ENCODE measurements around the gene CHML. TPM values are rescaled to one million over a fixed set of nuclear protein-coding genes. Genes with fewer than 3 reads are reported as not detected.
"Not testable (repeated sequence)": the region's sequence is repeated elsewhere in the genome, so short reads cannot be mapped to it uniquely, and the experiment has no call there.

Gene CHML
- total RNA-seq = 10 to 100 TPM in 3 of 6 donors, 1 to 10 TPM in 3; 5.2 to 15.5 (median 11.8) TPM

- ATAC-seq (ENCODE audit: low FRiP score in 2 of 2) = peak; percentile 98
- peak; percentile 94 to 100 for DNase-seq
- TF ChIP-seq EP300 (IDR thresholded peaks at IDR 0.05) = no peak
- peak in 3 of 6 experiments; percentile 11 to 46 (median 26) for TF ChIP-seq CTCF (IDR thresholded peaks at IDR 0.05)
- TF ChIP-seq POLR2A (IDR thresholded peaks at IDR 0.05) = peak in 3 of 4 donors; percentile 73 to 92 (median 92)
- TF ChIP-seq POLR2AphosphoS5 (IDR thresholded peaks at IDR 0.05) = peak in 1 of 2 donors; percentile 69
- Histone ChIP-seq H3K36me3 (peaks cover 0 to under 1% (median 0%) of the 10 kb centered on the region in 4 donors), H3K27me3 (no peaks in the 10 kb centered on the region), H3K9me3 (no peaks in the 10 kb centered on the region), H3K4me3 (peak within 1 kb of the TSS; percentile 77 to 95 (median 86)), H3K4me1 (peaks cover 12 to 25% (median 20%) of the 10 kb centered on the region in 4 donors), H3K27ac (peak within 1 kb of the TSS; percentile 79 to 91 (median 88))
- WGBS, 2 donors = 6 to 16% methylated on average over 17 to 50 of the region's 81 CpGs
Observed at GRCh38 chr1:241640149-241640866, at the start of gene CHML, which contains the start of gene OPN3. Gene CHML (minus strand): TSS chr1:241640369. CDS start chr1:241635766, 4,603 bp downstream. Gene OPN3 (minus strand): TSS chr1:241640369. CDS start chr1:241640254, 115 bp downstream.

- Histone ChIP-seq H3K4me3 (no peak overlapping the region), H3K4me1 (no peaks in the 10 kb centered on the region), H3K9me3 (no peaks in the 10 kb centered on the region), H3K27ac (no peak overlapping the region), H3K36me3 (no peaks in the 10 kb centered on the region), H3K27me3 (no peaks in the 10 kb centered on the region)
- no peak for ATAC-seq (ENCODE audit: low FRiP score in 2 of 2)
- no peak for DNase-seq
- WGBS, 2 donors = 32 to 56% methylated on average over 2 of the region's 2 CpGs
- TF ChIP-seq CTCF (IDR thresholded peaks at IDR 0.05) (no peak), POLR2AphosphoS5 (IDR thresholded peaks at IDR 0.05) (no peak), EP300 (IDR thresholded peaks at IDR 0.05) (no peak), POLR2A (IDR thresholded peaks at IDR 0.05) (no peak)
Observed at GRCh38 chr1:241688940-241689368, 48.8 kb upstream of the CHML start.

- DNase-seq = no peak
- Histone ChIP-seq H3K4me1 (no peaks in the 10 kb centered on the region), H3K4me3 (no peak overlapping the region), H3K9me3 (no peaks in the 10 kb centered on the region), H3K36me3 (no peaks in the 10 kb centered on the region), H3K27ac (no peak overlapping the region), H3K27me3 (no peaks in the 10 kb centered on the region)
- TF ChIP-seq CTCF (IDR thresholded peaks at IDR 0.05) = no peak
- TF ChIP-seq POLR2AphosphoS5 (IDR thresholded peaks at IDR 0.05) = no peak
- no peak for TF ChIP-seq EP300 (IDR thresholded peaks at IDR 0.05)
- no peak for TF ChIP-seq POLR2A (IDR thresholded peaks at IDR 0.05)
- ATAC-seq (ENCODE audit: low FRiP score in 2 of 2) = no peak
- WGBS, 2 donors = 95 to 100% methylated on average over 1 of the region's 1 CpG
Observed at GRCh38 chr1:241684108-241684507, 43.9 kb upstream of the CHML start.

- H3K27me3 ChIP-seq = no peaks in the 10 kb centered on the region
- DNase-seq (no peak), ATAC-seq (ENCODE audit: low FRiP score in 2 of 2) (no peak)
- no peak overlapping the region for H3K27ac ChIP-seq
- no peaks in the 10 kb centered on the region for H3K4me1 ChIP-seq
- H3K36me3 ChIP-seq = no peaks in the 10 kb centered on the region
- H3K9me3 ChIP-seq = no peaks in the 10 kb centered on the region
- TF ChIP-seq EP300 (IDR thresholded peaks at IDR 0.05) (no peak), POLR2A (IDR thresholded peaks at IDR 0.05) (no peak), CTCF (IDR thresholded peaks at IDR 0.05) (no peak), POLR2AphosphoS5 (IDR thresholded peaks at IDR 0.05) (no peak)
- WGBS, 2 donors = 91 to 98% methylated on average over 2 of the region's 2 CpGs
- H3K4me3 ChIP-seq = no peak overlapping the region
Observed at GRCh38 chr1:241682921-241683320, 42.8 kb upstream of the CHML start.

GRCh38 chr1:241681861-241682448 lies 41.8 kb upstream of the CHML start:
- not testable (repeated sequence) for DNase-seq; ATAC-seq (ENCODE audit: low FRiP score in 2 of 2); H3K27ac ChIP-seq; H3K9me3 ChIP-seq; H3K4me1 ChIP-seq; H3K36me3 ChIP-seq; H3K27me3 ChIP-seq; H3K4me3 ChIP-seq
- WGBS, 2 donors = 60 to 83% methylated on average over 4 of the region's 4 CpGs
